ENCODE results near the gene PDCD10.

DNA sequence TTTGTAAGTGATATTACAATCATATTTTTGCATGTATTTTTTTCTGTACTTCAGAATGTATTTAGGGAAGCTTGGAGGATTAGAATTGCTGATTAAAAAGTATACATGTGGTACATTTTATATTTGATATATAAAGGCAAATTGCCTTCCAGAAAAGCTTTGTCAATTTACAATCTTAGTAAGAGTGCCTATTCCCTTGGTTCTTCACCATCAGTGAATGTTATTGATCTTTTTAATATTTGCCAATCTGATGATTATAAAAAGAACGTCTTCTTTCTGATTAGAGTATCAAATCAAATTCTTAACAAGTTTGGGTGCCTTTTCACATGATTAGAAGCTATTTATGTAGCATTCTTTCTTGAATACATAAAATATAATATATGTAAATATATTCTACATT is 90.1 kb downstream of the PDCD10 start:
- TF ChIP-seq, protein P1, sequence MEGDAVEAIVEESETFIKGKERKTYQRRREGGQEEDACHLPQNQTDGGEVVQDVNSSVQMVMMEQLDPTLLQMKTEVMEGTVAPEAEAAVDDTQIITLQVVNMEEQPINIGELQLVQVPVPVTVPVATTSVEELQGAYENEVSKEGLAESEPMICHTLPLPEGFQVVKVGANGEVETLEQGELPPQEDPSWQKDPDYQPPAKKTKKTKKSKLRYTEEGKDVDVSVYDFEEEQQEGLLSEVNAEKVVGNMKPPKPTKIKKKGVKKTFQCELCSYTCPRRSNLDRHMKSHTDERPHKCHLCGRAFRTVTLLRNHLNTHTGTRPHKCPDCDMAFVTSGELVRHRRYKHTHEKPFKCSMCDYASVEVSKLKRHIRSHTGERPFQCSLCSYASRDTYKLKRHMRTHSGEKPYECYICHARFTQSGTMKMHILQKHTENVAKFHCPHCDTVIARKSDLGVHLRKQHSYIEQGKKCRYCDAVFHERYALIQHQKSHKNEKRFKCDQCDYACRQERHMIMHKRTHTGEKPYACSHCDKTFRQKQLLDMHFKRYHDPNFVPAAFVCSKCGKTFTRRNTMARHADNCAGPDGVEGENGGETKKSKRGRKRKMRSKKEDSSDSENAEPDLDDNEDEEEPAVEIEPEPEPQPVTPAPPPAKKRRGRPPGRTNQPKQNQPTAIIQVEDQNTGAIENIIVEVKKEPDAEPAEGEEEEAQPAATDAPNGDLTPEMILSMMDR (IDR thresholded peaks at IDR 0.05): no peak
- no peak for TF ChIP-seq POLR2AphosphoS5 (IDR thresholded peaks at IDR 0.05)
- TF ChIP-seq POLR2A (IDR thresholded peaks at IDR 0.05): no peak
